ENCODE measurements around the gene BNC2.
"Not testable (repeated sequence)": the region's sequence is repeated elsewhere in the genome, so short reads cannot be mapped to it uniquely, and the experiment has no call there.

GRCh38 chr9:16882440-16882839 lies 12.0 kb upstream of the BNC2 start:
- not testable (repeated sequence) for TF ChIP-seq CTCF (conservative IDR thresholded peaks at IDR 0.05; ENCODE audit: low read length); EZH2phosphoT487 (IDR thresholded peaks at IDR 0.05; ENCODE audit: borderline replicate concordance)

Data from Loucy (cell line).